Measurements from ENCODE around the gene MS4A7.

MS4A7 gene

GRCh38 chr11:60345489-60345888 lies 32.8 kb upstream of the MS4A7 start:
- no peaks in the 10 kb centered on the region for H3K4me1 ChIP-seq (ENCODE audit: low read depth, poor library complexity, severe bottlenecking)
- H3K27me3 ChIP-seq (ENCODE audit: insufficient read depth, low read depth), result no peaks in the 10 kb centered on the region

GRCh38 chr11:60347084-60347797 lies 31.1 kb upstream of the MS4A7 start:
- H3K4me2 ChIP-seq, result no peak overlapping the region

More at GRCh38 chr11:60345489-60345888, 32.8 kb upstream of the MS4A7 start:
- H2AFZ ChIP-seq (ENCODE audit: low read depth), result no peak overlapping the region
- no peak overlapping the region for H3K4me2 ChIP-seq
- H3K9ac ChIP-seq, result no peak overlapping the region
- TF ChIP-seq CTCF (conservative IDR thresholded peaks at IDR 0.05; ENCODE audit: low read depth, low read length), result peak; percentile 69
- H3K27ac ChIP-seq, result no peak overlapping the region
- H3K79me2 ChIP-seq (ENCODE audit: insufficient read depth, low read depth), result no peaks in the 10 kb centered on the region
- no peak overlapping the region for H3K4me3 ChIP-seq (IDR thresholded peaks at IDR 0.05; ENCODE audit: insufficient read depth, low read depth, low read length)
- H4K20me1 ChIP-seq (ENCODE audit: insufficient read depth), result no peaks in the 10 kb centered on the region
- no peaks in the 10 kb centered on the region for H3K36me3 ChIP-seq (ENCODE audit: insufficient read depth)

GRCh38 chr11:60348116-60348515 lies 30.2 kb upstream of the MS4A7 start:
- Histone ChIP-seq H3K4me2 (no peak overlapping the region), H3K36me3 (ENCODE audit: insufficient read depth) (no peaks in the 10 kb centered on the region), H4K20me1 (ENCODE audit: insufficient read depth) (no peaks in the 10 kb centered on the region), H3K27ac (no peak overlapping the region), H2AFZ (ENCODE audit: low read depth) (no peak overlapping the region), H3K79me2 (ENCODE audit: insufficient read depth, low read depth) (no peaks in the 10 kb centered on the region), H3K4me3 (IDR thresholded peaks at IDR 0.05; ENCODE audit: insufficient read depth, low read depth, low read length) (no peak overlapping the region), H3K27me3 (ENCODE audit: insufficient read depth, low read depth) (no peaks in the 10 kb centered on the region), H3K9ac (no peak overlapping the region), H3K4me1 (ENCODE audit: low read depth, poor library complexity, severe bottlenecking) (no peaks in the 10 kb centered on the region)
- no peak for TF ChIP-seq CTCF (conservative IDR thresholded peaks at IDR 0.05; ENCODE audit: low read depth, low read length)

More at GRCh38 chr11:60347084-60347797, 31.1 kb upstream of the MS4A7 start:
- Histone ChIP-seq H4K20me1 (ENCODE audit: insufficient read depth) (no peaks in the 10 kb centered on the region), H3K36me3 (ENCODE audit: insufficient read depth) (no peaks in the 10 kb centered on the region), H3K27ac (no peak overlapping the region), H2AFZ (ENCODE audit: low read depth) (no peak overlapping the region), H3K4me1 (ENCODE audit: low read depth, poor library complexity, severe bottlenecking) (no peaks in the 10 kb centered on the region), H3K27me3 (ENCODE audit: insufficient read depth, low read depth) (no peaks in the 10 kb centered on the region), H3K79me2 (ENCODE audit: insufficient read depth, low read depth) (no peaks in the 10 kb centered on the region), H3K4me3 (IDR thresholded peaks at IDR 0.05; ENCODE audit: insufficient read depth, low read depth, low read length) (no peak overlapping the region), H3K9ac (no peak overlapping the region)
- no peak for TF ChIP-seq CTCF (conservative IDR thresholded peaks at IDR 0.05; ENCODE audit: low read depth, low read length)

- H3K79me2 ChIP-seq (ENCODE audit: insufficient read depth, low read depth), result no peaks in the 10 kb centered on the region
- H3K4me3 ChIP-seq (IDR thresholded peaks at IDR 0.05; ENCODE audit: insufficient read depth, low read depth, low read length), result no peak overlapping the region
- no peaks in the 10 kb centered on the region for H3K4me1 ChIP-seq (ENCODE audit: low read depth, poor library complexity, severe bottlenecking)
- no peak overlapping the region for H3K4me2 ChIP-seq
- H3K27ac ChIP-seq, result no peak overlapping the region
- no peak overlapping the region for H3K9ac ChIP-seq
- H2AFZ ChIP-seq (ENCODE audit: low read depth), result no peak overlapping the region
- no peaks in the 10 kb centered on the region for H4K20me1 ChIP-seq (ENCODE audit: insufficient read depth)
- H3K27me3 ChIP-seq (ENCODE audit: insufficient read depth, low read depth), result no peaks in the 10 kb centered on the region
- TF ChIP-seq CTCF (conservative IDR thresholded peaks at IDR 0.05; ENCODE audit: low read depth, low read length), result no peak
- H3K36me3 ChIP-seq (ENCODE audit: insufficient read depth), result no peaks in the 10 kb centered on the region
These were observed 28.3 kb upstream of the MS4A7 start for GRCh38 chr11:60349990-60350389.
